GM12875 (cell line): ENCODE measurements around the gene LSM7.
A peak's percentile ranks its signal among the peaks of the same experiment; 100 is the strongest.

ENCODE experiments used
- H3K4me3 ChIP-seq: one replicate; pipeline ENCODE4 v1.5.1; 2011; ENCODE audit warnings: low read depth, low read length, control low read depth
- TF ChIP-seq, protein P1 (sequence below): IDR thresholded peaks from 2 replicates; pipeline ENCODE4 v1.5.1; 2011; ENCODE audit warnings: low read depth, mild to moderate bottlenecking, control low read depth, inconsistent platforms, low read length, moderate library complexity, borderline replicate concordance; ENCODE audit not compliant: insufficient read depth

LSM7 gene

DNA sequence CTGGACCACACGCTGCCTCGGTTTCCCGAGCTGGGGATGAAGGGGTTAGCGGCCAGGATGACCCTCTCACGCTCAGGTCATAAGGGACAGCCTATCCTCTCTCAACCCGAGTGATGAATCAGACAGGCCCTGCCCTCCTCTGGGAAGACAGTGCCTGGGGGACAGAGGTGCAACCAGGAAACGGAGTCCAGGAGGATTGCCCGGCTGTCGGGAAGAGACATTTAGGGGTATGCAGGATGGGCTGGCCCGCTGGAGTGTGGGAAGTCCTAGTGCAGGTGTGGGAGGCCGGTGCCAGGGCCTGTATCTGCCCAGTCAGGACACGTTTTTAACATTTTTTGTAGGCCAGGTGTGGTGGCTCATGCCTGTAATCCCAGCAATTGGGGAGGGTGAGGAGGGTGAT, 8.3 kb downstream of the LSM7 start:
- TF ChIP-seq, protein P1, sequence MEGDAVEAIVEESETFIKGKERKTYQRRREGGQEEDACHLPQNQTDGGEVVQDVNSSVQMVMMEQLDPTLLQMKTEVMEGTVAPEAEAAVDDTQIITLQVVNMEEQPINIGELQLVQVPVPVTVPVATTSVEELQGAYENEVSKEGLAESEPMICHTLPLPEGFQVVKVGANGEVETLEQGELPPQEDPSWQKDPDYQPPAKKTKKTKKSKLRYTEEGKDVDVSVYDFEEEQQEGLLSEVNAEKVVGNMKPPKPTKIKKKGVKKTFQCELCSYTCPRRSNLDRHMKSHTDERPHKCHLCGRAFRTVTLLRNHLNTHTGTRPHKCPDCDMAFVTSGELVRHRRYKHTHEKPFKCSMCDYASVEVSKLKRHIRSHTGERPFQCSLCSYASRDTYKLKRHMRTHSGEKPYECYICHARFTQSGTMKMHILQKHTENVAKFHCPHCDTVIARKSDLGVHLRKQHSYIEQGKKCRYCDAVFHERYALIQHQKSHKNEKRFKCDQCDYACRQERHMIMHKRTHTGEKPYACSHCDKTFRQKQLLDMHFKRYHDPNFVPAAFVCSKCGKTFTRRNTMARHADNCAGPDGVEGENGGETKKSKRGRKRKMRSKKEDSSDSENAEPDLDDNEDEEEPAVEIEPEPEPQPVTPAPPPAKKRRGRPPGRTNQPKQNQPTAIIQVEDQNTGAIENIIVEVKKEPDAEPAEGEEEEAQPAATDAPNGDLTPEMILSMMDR, result no peak
- H3K4me3 ChIP-seq, result no peak overlapping the region

DNA sequence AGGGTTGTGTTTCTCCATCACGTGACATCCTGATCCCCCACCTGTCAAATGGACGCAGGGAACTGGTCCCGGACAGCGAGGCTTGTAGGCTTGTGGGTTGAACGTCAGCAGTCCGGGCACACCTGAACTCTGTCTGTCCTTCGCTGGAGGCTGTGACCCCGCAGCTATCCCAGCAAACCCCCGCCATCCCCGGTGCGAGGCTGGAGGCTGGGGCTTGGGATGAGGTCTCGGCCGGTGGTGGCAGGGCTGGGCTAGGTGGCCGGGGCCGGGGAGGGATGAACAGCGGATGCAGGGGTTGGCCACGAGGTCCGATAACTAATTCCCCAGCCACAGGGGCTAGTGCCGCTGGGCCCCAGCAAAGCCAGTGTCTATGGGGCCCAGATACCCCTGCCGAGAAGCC, 8.8 kb downstream of the LSM7 start:
- TF ChIP-seq, protein P1, result no peak
- no peak overlapping the region for H3K4me3 ChIP-seq

DNA sequence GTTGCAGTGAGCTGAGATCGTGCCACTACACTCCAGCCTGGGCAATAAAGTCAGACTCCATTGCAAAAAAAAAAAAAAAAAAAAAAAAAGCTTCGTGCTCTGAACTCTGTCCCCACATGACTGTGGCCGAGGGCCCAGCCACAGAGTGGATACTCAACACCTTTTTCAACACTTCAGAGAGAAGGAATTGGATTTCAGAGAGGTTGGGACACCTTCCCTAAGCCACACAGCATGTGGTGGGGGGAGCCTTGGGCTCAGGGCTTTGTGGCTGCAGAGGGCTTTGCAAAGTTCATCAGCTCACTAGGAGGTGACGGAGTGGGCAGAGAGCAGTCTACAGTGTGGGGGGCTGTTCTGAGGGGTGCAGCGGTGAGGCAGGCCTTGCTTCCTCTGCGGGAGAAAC, 9.5 kb downstream of the LSM7 start:
- H3K4me3 ChIP-seq, result no peak overlapping the region
- TF ChIP-seq, protein P1, result no peak

DNA sequence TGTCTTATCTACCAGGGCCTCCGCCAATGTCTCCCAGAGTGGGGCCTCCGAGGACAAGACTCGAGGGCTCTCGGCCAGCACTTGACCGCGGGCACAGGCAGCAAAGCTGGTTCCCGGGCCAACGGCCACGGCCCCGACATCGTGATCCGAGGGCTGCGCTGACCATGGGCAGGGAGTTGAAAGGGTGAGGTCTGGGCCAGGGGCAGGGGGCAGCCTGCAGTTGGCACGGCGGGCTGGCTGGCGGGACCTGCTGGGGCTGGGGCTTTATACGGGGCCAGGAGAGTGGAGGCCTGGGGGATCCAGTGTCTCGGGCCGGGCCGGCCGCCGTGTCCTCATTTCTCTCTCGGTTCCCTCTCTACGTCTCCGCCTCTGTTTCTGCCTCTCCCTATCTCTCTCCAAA, 10.6 kb downstream of the LSM7 start:
- H3K4me3 ChIP-seq, result no peak overlapping the region
- TF ChIP-seq, protein P1, result no peak

DNA sequence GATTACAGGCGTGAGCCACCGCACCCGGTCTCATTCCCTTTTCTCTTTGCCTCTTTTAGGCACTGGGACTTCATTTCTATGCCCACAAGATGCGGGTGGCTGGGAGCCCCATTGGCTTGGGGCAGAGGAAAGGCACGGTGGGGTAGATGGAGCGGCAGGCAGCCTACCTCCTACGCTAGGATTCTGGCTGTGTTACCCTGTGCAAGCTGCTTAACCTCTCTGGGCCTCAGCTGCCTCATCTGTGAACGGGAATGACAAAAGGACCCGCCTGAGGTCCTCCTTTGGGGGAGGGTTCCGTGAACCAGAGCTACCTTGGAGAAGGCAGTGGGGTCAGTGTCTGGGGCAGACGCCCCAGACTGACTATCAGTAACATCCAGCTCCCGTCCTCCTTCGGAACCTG, 11.1 kb downstream of the LSM7 start:
- TF ChIP-seq, protein P1, result no peak
- no peak overlapping the region for H3K4me3 ChIP-seq

DNA sequence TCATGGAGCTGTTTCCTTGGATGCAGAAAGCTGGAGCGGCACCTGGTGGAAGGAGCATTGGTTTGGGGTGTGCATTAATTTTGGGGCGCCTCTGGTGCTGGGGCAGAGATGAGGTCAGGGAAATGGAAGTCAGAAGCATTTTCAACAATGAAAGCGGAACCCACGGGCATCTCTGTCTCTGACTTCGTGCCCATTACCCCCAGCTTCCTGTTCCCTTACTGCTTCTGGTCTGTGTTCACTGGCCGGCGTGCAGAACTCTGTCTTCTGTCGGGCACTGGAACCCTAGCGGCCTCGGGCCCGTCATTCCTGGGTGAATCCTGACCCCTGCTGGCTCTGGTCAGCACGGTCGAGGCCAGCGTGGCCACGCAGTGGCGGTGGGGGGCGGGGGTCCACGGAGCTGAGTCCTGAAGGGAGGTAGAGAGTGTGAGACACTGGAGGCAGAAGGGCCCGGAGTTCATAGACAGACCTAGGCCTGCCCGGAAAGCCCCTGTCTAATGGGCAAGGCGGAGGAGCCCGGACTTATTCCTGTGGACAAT, 12.5 kb downstream of the LSM7 start:
- no peak overlapping the region for H3K4me3 ChIP-seq
- TF ChIP-seq, protein P1, result peak; percentile 26; the same call in 1 of the 2 replicates

DNA sequence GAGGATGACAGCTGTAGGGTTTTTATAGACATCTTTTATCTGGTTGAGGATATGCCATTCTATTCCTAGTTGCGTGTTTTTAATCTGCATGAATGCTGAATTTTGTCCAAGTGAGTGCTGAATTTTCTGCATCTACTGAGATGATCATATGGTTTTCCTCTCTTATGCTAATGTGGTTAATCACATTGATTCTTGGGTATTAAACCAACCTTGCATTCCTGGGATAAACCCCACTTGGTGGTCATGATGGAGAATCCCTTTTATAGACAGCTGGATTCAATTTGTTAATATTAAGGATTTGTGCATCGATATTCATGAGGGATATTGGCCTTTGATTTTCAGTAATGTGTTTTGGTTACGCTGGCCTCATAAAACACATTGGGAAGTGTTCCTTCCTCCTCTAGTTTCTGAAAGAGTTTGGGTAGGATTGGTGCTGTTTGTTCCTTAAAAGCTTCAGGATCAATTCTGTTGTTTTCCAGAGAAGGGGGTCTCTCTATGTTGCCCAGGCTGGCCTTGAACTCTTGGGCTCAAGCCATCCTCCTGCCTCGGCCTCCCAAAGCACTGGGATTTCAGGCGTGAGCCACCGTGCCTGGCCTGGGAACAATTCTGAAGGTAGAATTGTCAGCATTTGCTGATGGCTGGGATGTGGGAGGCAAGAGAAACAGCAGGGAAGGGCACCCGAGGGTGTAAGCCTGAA, 13.1 kb downstream of the LSM7 start:
- TF ChIP-seq, protein P1, result no peak
- H3K4me3 ChIP-seq, result no peak overlapping the region
